HEK293 (cell line): Measurements from ENCODE around the gene N4BP3.
A peak's percentile ranks its signal among the peaks of the same experiment; 100 is the strongest.

Source experiments
- CTCF ChIA-PET: fragments of 350-600 bp; formaldehyde crosslinking; extraction: SDS; loops from one replicate; lab custom pipeline; 2021; ENCODE audit warnings: antibody characterized with exemption; lab: Yijun Ruan, JAX
- POLR2A ChIA-PET: fragments of 300-600 bp; formaldehyde crosslinking; extraction: SDS; loops from one replicate; lab custom pipeline; 2020; ENCODE audit warnings: antibody characterized with exemption, inconsistent platforms; lab: Yijun Ruan, JAX
- H3K27ac ChIP-seq: fragments of 200-500 bp; sonication (Bioruptor generic); 2 replicates; pipeline ENCODE4 v1.5.1; 2014; ENCODE audit warnings: low read depth, low read length, control low read depth, inconsistent platforms; ENCODE audit errors: extremely low read depth
- H3K36me3 ChIP-seq, 2 experiments: fragments of 200-500 bp in 1 of 2; sonication (Bioruptor generic) in 1 of 2; 1 replicate in 1 of 2; 2 replicates in 1 of 2; pipeline ENCODE4 v1.5.1; 2014 to 2017; ENCODE audit warnings: inconsistent platforms in 2 of 2, low read length in 2 of 2; ENCODE audit not compliant: control insufficient read depth in 2 of 2, insufficient read depth in 1 of 2
- H3K4me1 ChIP-seq: fragments of 200-500 bp; sonication (Bioruptor generic); 2 replicates; pipeline ENCODE4 v1.5.1; 2014; ENCODE audit warnings: mild to moderate bottlenecking, low read length, inconsistent platforms; ENCODE audit not compliant: control insufficient read depth, insufficient read depth
- H3K4me3 ChIP-seq: 2 replicates; pipeline ENCODE4 v1.5.1; 2011; ENCODE audit warnings: low read depth, mild to moderate bottlenecking, control low read depth, low read length, moderate library complexity
- H3K9me3 ChIP-seq: fragments of 200-500 bp; sonication (Bioruptor generic); 2 replicates; pipeline ENCODE4 v1.5.1; 2014; ENCODE audit warnings: low read depth, low read length, inconsistent platforms; ENCODE audit not compliant: control insufficient read depth, insufficient read depth
- EGR2 ChIP-seq: fragments of 450-650 bp; formaldehyde crosslinking; IDR thresholded peaks from 2 replicates; pipeline ENCODE4 v1.5.1; 2016; ENCODE audit warnings: low read depth, missing biosample characterization, missing genetic modification characterization
- GLI2 ChIP-seq: fragments of 450-650 bp; formaldehyde crosslinking; IDR thresholded peaks from 2 replicates; pipeline ENCODE4; 2017; ENCODE audit warnings: missing biosample characterization, missing genetic modification characterization, low read depth, borderline replicate concordance
- IKZF3 ChIP-seq: fragments of 450-650 bp; IDR thresholded peaks from 2 replicates; pipeline ENCODE4 v1.5.0; 2018; ENCODE audit warnings: missing biosample characterization, mild to moderate bottlenecking, missing genetic modification characterization, moderate library complexity
- KLF16 ChIP-seq: fragments of 450-650 bp; formaldehyde crosslinking; IDR thresholded peaks from 2 replicates; pipeline ENCODE4 v1.5.1; 2017; ENCODE audit warnings: missing biosample characterization, missing genetic modification characterization
- OSR2 ChIP-seq: fragments of 450-650 bp; formaldehyde crosslinking; IDR thresholded peaks from 2 replicates; pipeline ENCODE4 v1.5.1; 2016; ENCODE audit warnings: missing biosample characterization, missing genetic modification characterization
- SP3 ChIP-seq: fragments of 450-650 bp; formaldehyde crosslinking; IDR thresholded peaks from 2 replicates; pipeline ENCODE4 v1.5.1; 2016; ENCODE audit warnings: missing biosample characterization, missing genetic modification characterization
- ZBTB21 ChIP-seq: fragments of 450-650 bp; formaldehyde crosslinking; IDR thresholded peaks from 2 replicates; pipeline ENCODE4 v1.5.1; 2017; ENCODE audit warnings: missing biosample characterization, missing genetic modification characterization
- ZBTB7A ChIP-seq: fragments of 450-650 bp; formaldehyde crosslinking; IDR thresholded peaks from 2 replicates; pipeline ENCODE4 v1.5.1; 2016; ENCODE audit warnings: low read depth, missing biosample characterization, missing genetic modification characterization
- ZEB2 ChIP-seq: fragments of 450-650 bp; formaldehyde crosslinking; IDR thresholded peaks from 2 replicates; pipeline ENCODE4 v1.5.1; 2016; ENCODE audit warnings: missing biosample characterization, missing genetic modification characterization
- ZNF114 ChIP-seq: fragments of 450-650 bp; formaldehyde crosslinking; IDR thresholded peaks from 2 replicates; pipeline ENCODE4 v1.5.0; 2017; ENCODE audit warnings: missing biosample characterization, missing genetic modification characterization
- ZNF148 ChIP-seq: fragments of 450-650 bp; formaldehyde crosslinking; IDR thresholded peaks from 2 replicates; pipeline ENCODE4 v1.5.0; 2017; ENCODE audit warnings: missing biosample characterization, missing genetic modification characterization, borderline replicate concordance
- ZNF223 ChIP-seq: fragments of 450-650 bp; formaldehyde crosslinking; IDR thresholded peaks from 2 replicates; pipeline ENCODE4 v1.5.1; 2016; ENCODE audit warnings: missing biosample characterization, missing genetic modification characterization
- ZNF341 ChIP-seq: fragments of 450-650 bp; formaldehyde crosslinking; IDR thresholded peaks from 2 replicates; pipeline ENCODE4; 2016; ENCODE audit warnings: low read depth, missing biosample characterization, missing genetic modification characterization
- ZNF362 ChIP-seq: fragments of 450-650 bp; formaldehyde crosslinking; IDR thresholded peaks from 2 replicates; pipeline ENCODE4 v1.5.1; 2016; ENCODE audit warnings: missing biosample characterization, missing genetic modification characterization
- ZNF48 ChIP-seq: fragments of 450-650 bp; formaldehyde crosslinking; IDR thresholded peaks from 2 replicates; pipeline ENCODE4 v1.5.1; 2016; ENCODE audit warnings: missing biosample characterization, missing genetic modification characterization
- ZNF514 ChIP-seq: fragments of 450-650 bp; formaldehyde crosslinking; IDR thresholded peaks from 2 replicates; pipeline ENCODE4 v1.5.1; 2016; ENCODE audit warnings: missing biosample characterization, missing genetic modification characterization
- ZNF571 ChIP-seq: fragments of 450-650 bp; formaldehyde crosslinking; IDR thresholded peaks from 2 replicates; pipeline ENCODE4 v1.5.0; 2017; ENCODE audit warnings: missing biosample characterization, missing genetic modification characterization
- ZNF596 ChIP-seq: fragments of 450-650 bp; IDR thresholded peaks from 2 replicates; pipeline ENCODE4 v1.5.0; 2018; ENCODE audit warnings: missing biosample characterization, mild to moderate bottlenecking, missing genetic modification characterization, moderate library complexity
- ZNF658 ChIP-seq: fragments of 450-650 bp; formaldehyde crosslinking; IDR thresholded peaks from 2 replicates; pipeline ENCODE4; 2016; ENCODE audit warnings: missing biosample characterization, missing genetic modification characterization
- ZNF768 ChIP-seq: fragments of 450-650 bp; formaldehyde crosslinking; IDR thresholded peaks from 2 replicates; pipeline ENCODE4 v1.5.1; 2018; ENCODE audit warnings: missing biosample characterization, mild to moderate bottlenecking, missing genetic modification characterization
- TF ChIP-seq, protein P1 (sequence below): fragments of 450-650 bp; formaldehyde crosslinking; IDR thresholded peaks from 2 replicates; pipeline ENCODE4 v1.5.1; 2016; ENCODE audit warnings: missing biosample characterization, missing genetic modification characterization
- TF ChIP-seq, protein P2 (sequence below): fragments of 450-650 bp; formaldehyde crosslinking; IDR thresholded peaks from 2 replicates; pipeline ENCODE4 v1.5.1; 2017; ENCODE audit warnings: missing biosample characterization, missing genetic modification characterization
- TF ChIP-seq, protein P3 (sequence below): fragments of 450-650 bp; formaldehyde crosslinking; IDR thresholded peaks from 2 replicates; pipeline ENCODE4 v1.5.1; 2016; ENCODE audit warnings: missing biosample characterization, missing genetic modification characterization, borderline replicate concordance
- TF ChIP-seq, protein P4 (sequence below): fragments of 450-650 bp; formaldehyde crosslinking; IDR thresholded peaks from 2 replicates; pipeline ENCODE4 v1.5.1; 2016; ENCODE audit warnings: missing biosample characterization, missing genetic modification characterization

Gene N4BP3

GRCh38 chr5:178131446-178131996, 18.2 kb downstream of the N4BP3 start:
- ChIA-PET POLR2A (interaction anchor here (1.1 to 2.2 kb wide), 4 partner anchors 11 to 73 kb away, joined by 4 to 9 read pairs (median 8); partner anchors contain the start of gene HNRNPAB), CTCF (interaction anchor here (0.7 to 2.8 kb wide), 3 partner anchors 11 to 59 kb away, joined by 3 to 24 read pairs (median 5); no protein-coding TSS in a partner anchor)
- H3K27ac ChIP-seq, result peak overlapping the region; percentile 93
- no peaks in the 10 kb centered on the region for H3K4me1 ChIP-seq
- H3K9me3 ChIP-seq, result no peaks in the 10 kb centered on the region
- H3K4me3 ChIP-seq, result peak overlapping the region; percentile 91
- H3K36me3 ChIP-seq, result peaks cover 12 to 28% of the 10 kb centered on the region in 2 experiments; a peak in 2 of 3 replicates
- no peak for TF ChIP-seq ZNF658
- no peak for TF ChIP-seq KLF16
- TF ChIP-seq, protein P1, sequence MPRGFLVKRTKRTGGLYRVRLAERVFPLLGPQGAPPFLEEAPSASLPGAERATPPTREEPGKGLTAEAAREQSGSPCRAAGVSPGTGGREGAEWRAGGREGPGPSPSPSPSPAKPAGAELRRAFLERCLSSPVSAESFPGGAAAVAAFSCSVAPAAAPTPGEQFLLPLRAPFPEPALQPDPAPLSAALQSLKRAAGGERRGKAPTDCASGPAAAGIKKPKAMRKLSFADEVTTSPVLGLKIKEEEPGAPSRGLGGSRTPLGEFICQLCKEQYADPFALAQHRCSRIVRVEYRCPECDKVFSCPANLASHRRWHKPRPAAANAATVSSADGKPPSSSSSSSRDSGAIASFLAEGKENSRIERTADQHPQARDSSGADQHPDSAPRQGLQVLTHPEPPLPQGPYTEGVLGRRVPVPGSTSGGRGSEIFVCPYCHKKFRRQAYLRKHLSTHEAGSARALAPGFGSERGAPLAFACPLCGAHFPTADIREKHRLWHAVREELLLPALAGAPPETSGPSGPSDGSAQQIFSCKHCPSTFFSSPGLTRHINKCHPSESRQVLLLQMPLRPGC (tag by site-specific recombination), result no peak
- TF ChIP-seq ZBTB21 (tag by site-specific recombination), result no peak
- TF ChIP-seq ZNF223 (tag by site-specific recombination), result peak; percentile 71; the same call in 1 of the 2 replicates
- no peak for TF ChIP-seq ZNF514 (tag by site-specific recombination)
- peak; percentile 82; the same call in 1 of the 2 replicates for TF ChIP-seq ZNF362 (tag by site-specific recombination)
- TF ChIP-seq ZEB2, result no peak
- TF ChIP-seq OSR2 (tag by site-specific recombination), result no peak
- TF ChIP-seq, protein P2, sequence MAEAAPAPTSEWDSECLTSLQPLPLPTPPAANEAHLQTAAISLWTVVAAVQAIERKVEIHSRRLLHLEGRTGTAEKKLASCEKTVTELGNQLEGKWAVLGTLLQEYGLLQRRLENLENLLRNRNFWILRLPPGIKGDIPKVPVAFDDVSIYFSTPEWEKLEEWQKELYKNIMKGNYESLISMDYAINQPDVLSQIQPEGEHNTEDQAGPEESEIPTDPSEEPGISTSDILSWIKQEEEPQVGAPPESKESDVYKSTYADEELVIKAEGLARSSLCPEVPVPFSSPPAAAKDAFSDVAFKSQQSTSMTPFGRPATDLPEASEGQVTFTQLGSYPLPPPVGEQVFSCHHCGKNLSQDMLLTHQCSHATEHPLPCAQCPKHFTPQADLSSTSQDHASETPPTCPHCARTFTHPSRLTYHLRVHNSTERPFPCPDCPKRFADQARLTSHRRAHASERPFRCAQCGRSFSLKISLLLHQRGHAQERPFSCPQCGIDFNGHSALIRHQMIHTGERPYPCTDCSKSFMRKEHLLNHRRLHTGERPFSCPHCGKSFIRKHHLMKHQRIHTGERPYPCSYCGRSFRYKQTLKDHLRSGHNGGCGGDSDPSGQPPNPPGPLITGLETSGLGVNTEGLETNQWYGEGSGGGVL, result no peak
- no peak for TF ChIP-seq ZNF596 (tag by site-specific recombination)
- no peak for TF ChIP-seq IKZF3
- no peak for TF ChIP-seq ZNF48 (tag by site-specific recombination)
- TF ChIP-seq ZNF341, result peak; percentile 17; the same call in 1 of the 2 replicates
- no peak for TF ChIP-seq ZNF148 (tag by site-specific recombination)
- TF ChIP-seq, protein P3, sequence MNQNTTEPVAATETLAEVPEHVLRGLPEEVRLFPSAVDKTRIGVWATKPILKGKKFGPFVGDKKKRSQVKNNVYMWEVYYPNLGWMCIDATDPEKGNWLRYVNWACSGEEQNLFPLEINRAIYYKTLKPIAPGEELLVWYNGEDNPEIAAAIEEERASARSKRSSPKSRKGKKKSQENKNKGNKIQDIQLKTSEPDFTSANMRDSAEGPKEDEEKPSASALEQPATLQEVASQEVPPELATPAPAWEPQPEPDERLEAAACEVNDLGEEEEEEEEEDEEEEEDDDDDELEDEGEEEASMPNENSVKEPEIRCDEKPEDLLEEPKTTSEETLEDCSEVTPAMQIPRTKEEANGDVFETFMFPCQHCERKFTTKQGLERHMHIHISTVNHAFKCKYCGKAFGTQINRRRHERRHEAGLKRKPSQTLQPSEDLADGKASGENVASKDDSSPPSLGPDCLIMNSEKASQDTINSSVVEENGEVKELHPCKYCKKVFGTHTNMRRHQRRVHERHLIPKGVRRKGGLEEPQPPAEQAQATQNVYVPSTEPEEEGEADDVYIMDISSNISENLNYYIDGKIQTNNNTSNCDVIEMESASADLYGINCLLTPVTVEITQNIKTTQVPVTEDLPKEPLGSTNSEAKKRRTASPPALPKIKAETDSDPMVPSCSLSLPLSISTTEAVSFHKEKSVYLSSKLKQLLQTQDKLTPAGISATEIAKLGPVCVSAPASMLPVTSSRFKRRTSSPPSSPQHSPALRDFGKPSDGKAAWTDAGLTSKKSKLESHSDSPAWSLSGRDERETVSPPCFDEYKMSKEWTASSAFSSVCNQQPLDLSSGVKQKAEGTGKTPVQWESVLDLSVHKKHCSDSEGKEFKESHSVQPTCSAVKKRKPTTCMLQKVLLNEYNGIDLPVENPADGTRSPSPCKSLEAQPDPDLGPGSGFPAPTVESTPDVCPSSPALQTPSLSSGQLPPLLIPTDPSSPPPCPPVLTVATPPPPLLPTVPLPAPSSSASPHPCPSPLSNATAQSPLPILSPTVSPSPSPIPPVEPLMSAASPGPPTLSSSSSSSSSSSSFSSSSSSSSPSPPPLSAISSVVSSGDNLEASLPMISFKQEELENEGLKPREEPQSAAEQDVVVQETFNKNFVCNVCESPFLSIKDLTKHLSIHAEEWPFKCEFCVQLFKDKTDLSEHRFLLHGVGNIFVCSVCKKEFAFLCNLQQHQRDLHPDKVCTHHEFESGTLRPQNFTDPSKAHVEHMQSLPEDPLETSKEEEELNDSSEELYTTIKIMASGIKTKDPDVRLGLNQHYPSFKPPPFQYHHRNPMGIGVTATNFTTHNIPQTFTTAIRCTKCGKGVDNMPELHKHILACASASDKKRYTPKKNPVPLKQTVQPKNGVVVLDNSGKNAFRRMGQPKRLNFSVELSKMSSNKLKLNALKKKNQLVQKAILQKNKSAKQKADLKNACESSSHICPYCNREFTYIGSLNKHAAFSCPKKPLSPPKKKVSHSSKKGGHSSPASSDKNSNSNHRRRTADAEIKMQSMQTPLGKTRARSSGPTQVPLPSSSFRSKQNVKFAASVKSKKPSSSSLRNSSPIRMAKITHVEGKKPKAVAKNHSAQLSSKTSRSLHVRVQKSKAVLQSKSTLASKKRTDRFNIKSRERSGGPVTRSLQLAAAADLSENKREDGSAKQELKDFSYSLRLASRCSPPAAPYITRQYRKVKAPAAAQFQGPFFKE (tag by site-specific recombination), result no peak
- no peak for TF ChIP-seq ZNF768 (tag by site-specific recombination)
- TF ChIP-seq, protein P4, sequence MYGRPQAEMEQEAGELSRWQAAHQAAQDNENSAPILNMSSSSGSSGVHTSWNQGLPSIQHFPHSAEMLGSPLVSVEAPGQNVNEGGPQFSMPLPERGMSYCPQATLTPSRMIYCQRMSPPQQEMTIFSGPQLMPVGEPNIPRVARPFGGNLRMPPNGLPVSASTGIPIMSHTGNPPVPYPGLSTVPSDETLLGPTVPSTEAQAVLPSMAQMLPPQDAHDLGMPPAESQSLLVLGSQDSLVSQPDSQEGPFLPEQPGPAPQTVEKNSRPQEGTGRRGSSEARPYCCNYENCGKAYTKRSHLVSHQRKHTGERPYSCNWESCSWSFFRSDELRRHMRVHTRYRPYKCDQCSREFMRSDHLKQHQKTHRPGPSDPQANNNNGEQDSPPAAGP (tag by site-specific recombination), result no peak
- no peak for TF ChIP-seq ZNF114 (tag by site-specific recombination)
- no peak for TF ChIP-seq SP3 (tag by site-specific recombination)
- TF ChIP-seq GLI2, result no peak
- no peak for TF ChIP-seq ZBTB7A (tag by site-specific recombination)
- TF ChIP-seq ZNF571, result no peak
- TF ChIP-seq EGR2 (tag by site-specific recombination), result no peak
